Activated CD4-positive, CD25-positive, alpha-beta regulatory T cell treated with anti-CD3 and anti-CD28 coated beads, Interleukin-2, amount 50 U/mL, for 72 hours (primary cell): ENCODE data around the gene PRKAR2B.
"Not testable (repeated sequence)": the region's sequence is repeated elsewhere in the genome, so short reads cannot be mapped to it uniquely, and the experiment has no call there.

ENCODE experiments used
- DNase-seq: peaks from one replicate; pipeline ENCODE4 v3.0.0; 2021

The PRKAR2B gene

GRCh38 chr7:107080099-107080505 is 35.6 kb downstream of the PRKAR2B start:
- DNase-seq, result no peak

GRCh38 chr7:107080533-107080932 is 36.0 kb downstream of the PRKAR2B start:
- no peak for DNase-seq

- DNase-seq, result no peak
Observed at GRCh38 chr7:107085180-107085579, 40.7 kb downstream of the PRKAR2B start.

GRCh38 chr7:107089627-107090026 is 45.1 kb downstream of the PRKAR2B start:
- no peak for DNase-seq

- DNase-seq, result no peak
Observed at GRCh38 chr7:107090457-107090856, 46.0 kb downstream of the PRKAR2B start.

- DNase-seq, result no peak
Observed at GRCh38 chr7:107091306-107091705, 46.8 kb downstream of the PRKAR2B start.

- not testable (repeated sequence) for DNase-seq
Observed at GRCh38 chr7:107093671-107094070, 49.2 kb downstream of the PRKAR2B start.

- DNase-seq, result not testable (repeated sequence)
Observed at GRCh38 chr7:107099154-107099553, 54.6 kb downstream of the PRKAR2B start.

GRCh38 chr7:107100824-107101223 is 56.3 kb downstream of the PRKAR2B start:
- DNase-seq, result no peak

GRCh38 chr7:107103369-107103768 is 58.9 kb downstream of the PRKAR2B start:
- no peak for DNase-seq

- no peak for DNase-seq
Observed at GRCh38 chr7:107104801-107105200, 60.3 kb downstream of the PRKAR2B start.

- DNase-seq, result no peak
Observed at GRCh38 chr7:107105591-107106245, 61.2 kb downstream of the PRKAR2B start.

- DNase-seq, result no peak
Observed at GRCh38 chr7:107108793-107109371, 64.4 kb downstream of the PRKAR2B start.

GRCh38 chr7:107109955-107110354 is 65.5 kb downstream of the PRKAR2B start:
- no peak for DNase-seq

GRCh38 chr7:107111196-107111595 is 66.7 kb downstream of the PRKAR2B start:
- DNase-seq, result no peak

GRCh38 chr7:107113866-107114265 is 69.4 kb downstream of the PRKAR2B start:
- DNase-seq, result no peak

GRCh38 chr7:107115114-107115513 is 70.6 kb downstream of the PRKAR2B start:
- DNase-seq, result no peak

- DNase-seq, result no peak
Observed at GRCh38 chr7:107115762-107116540, 71.4 kb downstream of the PRKAR2B start.

- no peak for DNase-seq
Observed at GRCh38 chr7:107118109-107118900, 73.8 kb downstream of the PRKAR2B start.

- no peak for DNase-seq
Observed at GRCh38 chr7:107119376-107120105, 75.0 kb downstream of the PRKAR2B start.

GRCh38 chr7:107122486-107122911 is 78.0 kb downstream of the PRKAR2B start:
- DNase-seq, result no peak

GRCh38 chr7:107123392-107123791 is 78.9 kb downstream of the PRKAR2B start:
- no peak for DNase-seq
